GM21717 (cell line): ENCODE data around the gene NKX1-1.
"Not testable (repeated sequence)": the region's sequence is repeated elsewhere in the genome, so short reads cannot be mapped to it uniquely, and the experiment has no call there.

Source experiments
- ATAC-seq: cut with Tn5 transposase; IDR thresholded peaks from one replicate; pipeline ENCODE4 v1.9.1; 2021; ENCODE audit warnings: mild to moderate bottlenecking, moderate library complexity; ENCODE audit not compliant: unreplicated experiment

Gene NKX1-1

DNA sequence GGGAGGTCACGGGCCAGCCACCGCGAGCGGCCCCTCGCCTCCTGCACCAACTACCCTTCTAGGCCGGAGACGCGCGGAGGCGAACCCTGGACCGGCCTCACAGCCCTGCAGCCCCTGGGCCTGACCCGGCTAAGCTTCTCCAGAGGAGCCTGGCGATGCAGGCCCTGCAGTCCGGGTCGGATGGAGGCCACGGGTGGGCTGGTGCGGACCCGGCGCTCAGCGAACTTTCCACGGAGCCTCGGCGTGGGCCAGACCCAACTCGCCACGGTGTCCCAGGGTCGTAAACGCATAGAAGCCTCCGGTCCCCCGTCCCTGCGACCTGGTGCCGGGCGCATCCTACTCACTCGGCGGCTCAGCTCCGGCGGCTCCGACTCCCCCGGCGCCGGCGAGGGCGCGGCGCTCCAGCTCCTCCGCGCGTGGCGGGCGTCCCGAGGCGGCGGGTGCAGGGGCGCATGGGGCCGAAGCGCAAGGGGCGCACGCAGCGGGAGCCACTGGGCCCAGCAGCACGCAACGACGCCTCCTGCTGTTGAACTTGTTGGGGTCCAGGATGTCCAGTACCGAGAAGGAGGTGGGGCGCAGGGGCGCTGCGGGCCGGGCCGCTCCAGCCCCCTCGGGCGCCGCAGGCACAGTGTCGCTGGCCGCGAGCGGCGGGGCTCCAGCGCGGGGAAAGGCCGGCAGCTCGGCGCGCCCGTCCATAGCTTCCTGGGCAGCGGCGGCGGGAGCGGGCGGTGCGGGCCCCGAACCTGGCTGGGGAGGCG, 427 bp downstream of the NKX1-1 start:
- ATAC-seq: no peak

DNA sequence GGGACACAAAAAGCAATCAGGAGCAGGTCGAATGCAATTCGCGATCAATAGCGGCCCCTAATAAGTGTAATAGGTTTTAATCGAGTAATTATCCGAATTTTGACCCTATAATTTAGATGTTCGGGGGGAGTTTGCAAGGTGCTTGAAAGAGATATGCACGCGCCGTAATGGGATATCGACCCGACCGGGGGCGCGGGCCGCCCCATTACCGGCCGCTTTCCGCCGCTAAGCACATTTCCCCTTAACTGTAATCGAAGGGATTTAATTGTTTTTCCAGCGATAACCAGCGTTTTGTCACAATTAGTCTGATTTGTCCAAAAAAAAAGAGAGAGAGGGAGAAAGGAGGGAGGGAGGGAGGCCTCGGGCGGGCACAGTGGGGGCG, 997 bp downstream of the NKX1-1 start:
- ATAC-seq: no peak

DNA sequence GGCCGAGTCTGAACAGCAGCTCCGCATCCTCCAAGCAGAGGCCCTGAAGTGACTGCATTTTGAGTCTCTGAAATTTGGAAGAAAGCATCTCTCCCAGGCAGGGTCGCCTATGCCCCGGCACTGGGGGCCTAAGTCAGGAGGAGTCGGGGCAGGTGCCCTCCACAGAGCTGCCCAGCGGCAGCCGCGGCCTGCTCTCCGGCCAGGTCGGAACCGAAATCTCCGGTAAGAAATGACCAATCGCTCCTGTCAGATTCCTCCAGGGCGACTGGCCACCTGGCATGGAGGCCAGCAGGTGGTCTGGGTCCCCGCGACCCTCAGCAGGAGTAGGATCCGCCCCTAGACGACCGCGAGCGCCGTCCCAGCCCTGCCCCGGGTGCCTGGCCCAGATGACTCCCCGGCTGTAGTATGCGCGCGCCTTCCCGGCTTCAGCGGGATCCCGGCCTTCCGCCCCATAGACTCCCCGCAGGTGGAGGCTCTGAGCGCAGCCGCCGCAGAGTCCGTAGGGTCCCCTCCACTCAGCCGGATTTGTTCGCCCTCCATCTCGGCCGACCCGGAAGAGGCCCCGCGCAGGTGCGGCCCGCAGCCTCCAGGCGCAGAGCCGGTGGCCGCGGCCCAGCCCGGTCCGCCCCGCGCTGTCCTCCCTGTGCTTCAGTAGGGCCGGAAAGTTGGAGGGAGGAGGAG, 1.5 kb downstream of the NKX1-1 start:
- no peak for ATAC-seq

DNA sequence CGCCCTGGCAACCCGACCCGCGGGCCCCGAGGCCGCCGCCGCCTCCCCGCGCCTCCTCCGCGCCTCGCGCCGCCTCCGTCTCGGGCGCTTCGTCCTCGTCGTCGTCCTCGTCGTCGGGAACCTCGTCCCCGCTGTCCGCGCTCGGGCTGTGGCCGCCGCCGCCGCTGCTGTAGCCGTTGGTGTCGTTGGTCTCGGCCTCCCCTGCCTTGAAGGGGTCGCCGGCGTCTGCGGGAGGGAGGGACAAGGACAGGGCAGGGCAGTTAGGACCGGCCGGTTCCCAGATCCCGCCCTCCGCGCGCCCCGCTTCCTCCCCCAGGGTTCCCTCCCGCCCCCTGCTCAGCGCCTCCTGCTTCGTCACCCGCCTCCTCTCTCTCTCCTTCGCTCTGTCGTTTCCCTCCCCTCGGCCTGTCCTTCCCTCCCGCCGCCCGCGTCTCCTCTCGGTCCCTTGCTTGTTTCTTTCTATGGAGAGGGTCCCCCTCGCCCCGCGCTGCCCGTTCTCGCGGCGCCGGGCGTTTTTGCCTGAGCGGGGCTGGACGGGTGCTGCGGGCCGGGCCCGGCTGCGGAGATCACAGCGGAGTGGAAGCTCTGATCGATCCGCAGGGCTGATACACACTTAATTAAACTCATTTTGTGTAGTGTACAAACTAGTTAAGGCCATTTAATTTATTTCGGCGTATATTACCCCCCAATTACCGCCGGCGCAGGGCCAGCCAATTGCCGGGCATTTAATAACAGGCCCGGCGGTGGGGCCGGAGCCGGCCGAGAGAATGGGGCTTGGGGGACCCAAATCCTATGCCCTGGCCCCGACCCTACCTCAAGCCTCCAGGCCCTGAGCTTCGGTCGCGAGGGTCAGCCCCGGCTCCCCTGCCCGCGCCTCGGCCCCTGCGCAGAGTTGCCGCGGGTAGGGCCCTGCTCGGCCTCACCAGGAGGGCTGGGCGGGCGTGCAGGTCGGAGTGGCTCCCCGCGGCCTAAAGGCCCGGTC, 2.4 kb downstream of the NKX1-1 start:
- no peak for ATAC-seq

DNA sequence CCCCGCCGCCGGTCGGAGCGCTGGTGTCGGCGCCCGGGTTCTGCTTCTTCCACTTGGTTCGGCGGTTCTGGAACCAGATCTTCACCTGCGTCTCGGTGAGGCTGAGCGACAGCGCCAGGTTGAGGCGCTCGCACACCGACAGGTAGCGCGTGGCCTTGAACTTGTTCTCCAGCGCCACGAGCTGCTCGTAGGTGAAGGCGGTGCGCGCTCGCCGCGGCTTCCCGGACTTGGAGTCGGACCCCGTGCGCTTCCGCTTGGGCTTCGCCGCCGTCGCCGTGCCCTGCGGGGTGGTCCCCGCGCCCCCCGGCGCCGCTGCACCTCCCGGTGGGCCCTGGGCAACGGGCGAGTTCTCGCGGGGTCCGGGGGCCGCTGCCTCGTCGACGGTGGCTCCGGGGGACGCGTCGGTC, 3.1 kb downstream of the NKX1-1 start:
- ATAC-seq: no peak

DNA sequence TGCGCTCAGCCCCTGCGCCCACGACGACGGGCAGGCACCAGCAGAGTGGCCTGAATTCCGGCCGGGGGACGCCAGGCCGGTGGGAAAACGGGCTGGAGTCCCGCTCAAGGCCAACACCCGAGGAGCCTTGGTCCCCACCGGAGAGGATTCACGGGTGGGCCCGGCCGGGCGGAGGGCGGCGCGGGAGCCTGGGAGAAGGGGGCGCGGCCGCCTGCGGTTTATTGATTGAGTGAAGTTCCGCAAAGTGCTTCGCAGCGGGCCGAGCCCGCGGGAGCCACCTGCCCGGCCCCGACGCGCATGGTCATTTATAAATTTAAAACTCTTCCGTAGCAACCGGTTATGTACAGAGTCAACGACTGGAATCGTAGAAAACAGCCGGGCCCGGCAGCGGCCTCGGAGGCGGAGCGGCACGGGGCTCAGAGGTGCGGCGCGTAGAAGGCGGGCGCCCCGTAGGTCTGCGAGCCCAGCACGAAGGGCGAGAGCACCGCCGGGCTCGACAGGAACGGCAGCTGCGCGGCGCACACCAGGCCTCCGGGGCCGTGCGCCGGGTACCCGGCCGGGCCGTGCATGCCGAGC, 3.6 kb downstream of the NKX1-1 start:
- no peak for ATAC-seq

DNA sequence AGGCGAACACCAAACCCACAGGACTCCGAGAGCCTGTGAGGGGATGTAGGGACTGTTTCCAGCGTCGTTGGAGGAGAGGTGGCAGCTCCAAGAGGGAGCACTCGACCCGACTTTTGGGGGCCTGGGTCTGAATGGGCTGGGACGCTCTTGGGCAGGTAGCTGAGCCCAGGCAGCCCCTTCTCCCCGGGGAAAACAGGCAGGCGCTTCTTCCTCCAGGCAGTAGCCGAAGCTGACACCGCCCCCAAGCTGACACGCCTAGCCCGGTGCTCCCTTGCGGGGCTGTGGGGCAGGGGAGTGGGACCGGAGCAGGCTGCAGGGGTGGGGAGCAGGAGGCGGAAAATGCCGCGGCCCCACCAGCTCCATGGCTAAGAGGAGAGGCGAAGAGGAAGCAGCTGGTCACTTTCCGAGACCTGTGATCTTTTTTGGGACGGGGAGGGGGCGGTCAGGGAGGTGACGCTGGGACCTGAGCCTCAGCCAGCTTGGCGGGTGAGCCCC, 4.2 kb downstream of the NKX1-1 start:
- no peak for ATAC-seq

DNA sequence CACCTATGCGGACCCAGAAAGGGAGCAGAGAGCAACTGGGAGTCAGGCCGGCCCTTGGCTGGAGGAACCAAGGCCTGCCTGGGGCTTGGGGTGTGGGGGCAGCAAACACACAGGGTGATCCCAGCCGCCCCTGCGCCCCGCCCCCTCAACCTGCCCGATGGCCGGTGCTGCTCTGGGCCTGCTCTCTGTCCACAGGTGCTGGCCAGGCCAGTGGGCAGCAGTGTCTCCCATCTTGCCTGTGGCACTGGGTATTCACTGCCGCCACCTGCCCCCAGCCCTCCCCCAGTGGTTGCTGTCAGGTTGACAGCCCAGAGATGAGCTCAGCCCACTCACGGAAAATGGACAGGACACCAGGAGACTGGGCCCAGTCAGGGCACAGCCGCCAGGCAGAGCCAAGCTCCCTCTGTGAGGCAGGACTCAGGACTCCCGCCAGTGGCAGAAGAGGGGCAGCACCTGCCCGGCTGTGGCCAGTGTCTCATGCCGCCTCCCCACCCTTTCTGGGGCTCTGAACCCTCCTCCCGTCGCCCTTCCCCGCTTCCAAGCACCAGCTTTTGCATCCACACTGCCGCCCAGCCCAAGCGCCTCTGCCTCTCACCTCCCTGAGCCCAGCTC, 4.7 kb downstream of the NKX1-1 start:
- no peak for ATAC-seq

DNA sequence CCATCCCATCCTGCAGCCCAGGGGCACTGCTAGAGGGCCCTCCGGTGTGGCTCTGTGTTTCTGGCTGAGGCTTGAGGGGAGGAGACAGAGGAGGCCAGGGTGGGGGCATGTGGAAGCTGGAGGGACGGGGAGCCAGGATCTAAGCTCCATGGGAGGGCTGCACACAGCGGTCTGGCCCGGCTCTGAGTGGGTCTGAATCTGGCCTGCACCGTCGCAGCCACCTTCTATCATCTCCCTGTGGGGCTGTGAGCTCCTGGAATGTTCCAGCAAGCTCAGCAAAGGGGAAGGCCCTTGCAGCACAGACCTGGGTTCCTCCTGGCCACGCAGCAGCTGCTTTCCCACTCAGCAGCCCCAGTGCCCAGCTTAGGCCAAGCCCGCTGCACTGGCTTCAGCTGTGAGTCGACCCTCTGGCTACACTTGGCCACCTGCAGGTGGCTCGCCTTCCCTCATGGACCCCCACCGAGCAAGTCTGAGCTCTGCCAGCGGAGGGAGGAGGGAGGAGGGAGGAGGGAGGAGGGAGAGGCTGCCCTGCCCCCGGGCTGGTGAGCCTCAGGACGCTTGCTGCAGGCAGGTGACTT, 5.3 kb downstream of the NKX1-1 start:
- ATAC-seq: no peak

DNA sequence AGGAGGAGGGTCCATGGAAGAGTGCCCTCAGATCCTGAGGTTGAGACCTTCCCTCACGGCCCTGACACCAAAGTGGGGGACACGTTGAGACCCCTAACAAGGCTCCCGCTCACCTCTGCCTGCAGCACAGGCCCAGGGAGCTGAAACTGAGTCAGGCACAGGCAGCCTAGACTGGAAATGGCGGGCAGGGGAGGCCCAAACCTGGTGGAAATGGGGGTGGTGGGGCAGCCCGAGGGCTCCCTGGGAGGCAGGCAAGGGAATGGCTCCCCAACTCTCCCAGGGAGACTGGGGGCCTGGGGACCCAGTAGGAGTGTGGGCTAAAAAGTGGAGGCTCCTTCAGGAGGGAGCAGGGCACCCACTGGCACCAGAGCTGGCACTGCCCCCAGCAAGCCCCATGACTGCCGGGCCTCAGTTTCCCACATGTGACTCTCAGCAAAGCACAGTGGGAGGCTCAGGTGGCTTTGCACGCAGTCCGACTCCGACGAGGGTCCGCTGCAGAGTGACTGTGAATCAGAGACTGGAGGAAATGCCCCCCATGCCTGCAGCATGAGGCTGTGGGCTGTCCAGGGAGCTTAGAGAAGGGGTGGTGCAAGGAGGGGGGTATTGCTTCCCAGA, 5.9 kb downstream of the NKX1-1 start:
- no peak for ATAC-seq

DNA sequence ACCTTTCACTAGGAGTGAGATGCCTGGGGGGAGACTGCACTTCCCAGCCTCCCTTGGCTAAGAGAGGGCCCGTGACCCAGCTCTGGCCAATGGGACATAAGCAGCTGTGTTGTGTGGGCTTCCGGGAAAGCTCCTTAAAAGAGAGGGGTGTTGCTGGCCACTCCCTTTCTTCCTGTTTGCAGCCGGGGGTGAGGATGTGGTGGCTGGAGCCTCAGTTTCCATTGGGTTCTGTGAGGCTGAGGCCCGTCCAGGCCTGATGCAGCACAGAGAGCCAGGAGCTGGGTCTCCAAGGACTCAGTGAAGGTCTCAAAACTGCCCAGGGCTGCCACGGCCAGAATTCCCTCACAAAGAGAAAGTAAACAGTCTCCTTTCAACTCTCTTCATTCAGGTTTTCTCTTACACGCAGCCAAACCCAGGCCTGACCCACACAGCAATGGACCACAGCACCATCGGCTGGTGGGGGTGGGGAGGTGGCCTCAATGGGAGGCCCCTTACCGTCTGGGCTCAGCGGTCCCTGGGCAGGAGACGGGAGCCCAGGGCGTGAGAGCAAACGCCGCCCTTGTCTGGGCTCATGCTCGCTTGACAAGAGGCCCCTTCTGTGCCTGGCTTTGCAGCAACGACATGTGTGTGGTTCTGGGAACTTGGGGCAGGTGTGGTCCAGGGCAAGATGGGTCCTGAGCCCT, 6.6 kb downstream of the NKX1-1 start:
- no peak for ATAC-seq

DNA sequence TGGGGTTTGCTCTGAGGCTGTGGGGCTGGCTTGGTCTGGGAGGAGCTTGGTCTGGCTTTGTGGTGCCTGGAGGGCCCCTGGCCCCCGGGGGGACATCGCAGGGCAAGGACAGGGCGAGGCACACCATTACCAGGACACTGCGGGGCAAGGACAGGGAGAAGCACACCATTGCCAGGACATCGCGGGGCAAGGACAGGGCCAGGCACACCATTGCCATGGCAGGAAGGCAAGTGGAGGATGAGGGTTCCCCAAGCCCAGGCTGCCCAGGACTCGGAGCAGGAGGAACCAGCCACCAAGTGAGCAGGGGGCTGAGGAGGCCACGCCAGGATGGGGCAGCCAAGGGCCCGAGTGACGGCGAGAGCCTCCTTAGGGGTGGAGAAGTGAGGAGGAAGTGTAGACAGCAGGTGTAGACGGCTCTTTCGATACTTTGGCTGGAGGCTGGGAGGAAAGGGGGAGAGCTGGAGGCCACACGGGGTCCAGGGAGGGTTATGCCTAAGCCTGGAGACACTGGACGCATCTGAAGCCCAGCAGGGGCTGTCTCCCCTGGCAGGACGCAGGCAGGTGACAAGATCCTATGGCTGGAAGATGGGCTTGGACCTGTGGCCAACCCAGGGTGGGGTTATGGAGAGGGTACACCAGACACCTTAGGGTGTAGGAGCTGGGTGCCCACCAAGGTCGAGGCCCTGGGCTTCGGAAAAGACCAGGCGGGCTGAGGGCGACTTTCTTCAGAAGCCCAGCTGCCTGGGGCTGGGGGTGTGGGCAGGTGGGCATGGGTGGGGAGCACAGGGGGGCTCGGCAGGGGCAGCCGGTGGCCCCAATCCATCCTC, 7.3 kb downstream of the NKX1-1 start:
- no peak for ATAC-seq

DNA sequence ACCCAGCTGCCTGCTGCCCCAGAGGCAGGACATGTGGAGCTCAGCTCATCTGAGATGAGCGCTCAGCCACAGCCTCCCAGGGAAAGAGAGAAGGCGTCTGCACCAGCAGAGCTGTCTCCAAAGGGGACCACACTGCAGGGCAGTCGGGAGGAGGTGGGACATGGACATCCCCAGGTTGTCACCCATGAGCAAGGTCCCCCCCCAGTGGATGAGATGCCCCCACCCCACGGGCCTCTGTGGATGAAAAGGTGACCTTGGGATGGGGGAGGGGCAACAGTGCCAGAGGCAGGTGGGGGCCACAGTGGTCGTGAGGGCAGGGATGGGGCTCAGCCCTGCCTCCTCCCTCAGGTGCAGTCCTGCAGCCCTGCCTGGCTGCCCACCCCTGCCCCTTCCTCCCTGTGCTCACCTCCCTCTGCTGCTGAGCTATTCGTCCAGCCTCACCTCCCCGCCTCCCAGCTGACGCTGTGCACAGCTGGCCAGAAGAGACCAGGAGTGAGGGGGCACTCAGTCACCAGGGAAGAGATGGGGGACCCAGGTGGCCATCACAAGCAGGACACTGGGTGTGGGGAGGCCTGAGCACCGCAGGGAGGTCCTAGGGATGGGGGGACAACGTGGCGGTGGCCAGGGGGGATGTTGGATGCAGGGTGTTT, 9.3 kb downstream of the NKX1-1 start:
- ATAC-seq: no peak

DNA sequence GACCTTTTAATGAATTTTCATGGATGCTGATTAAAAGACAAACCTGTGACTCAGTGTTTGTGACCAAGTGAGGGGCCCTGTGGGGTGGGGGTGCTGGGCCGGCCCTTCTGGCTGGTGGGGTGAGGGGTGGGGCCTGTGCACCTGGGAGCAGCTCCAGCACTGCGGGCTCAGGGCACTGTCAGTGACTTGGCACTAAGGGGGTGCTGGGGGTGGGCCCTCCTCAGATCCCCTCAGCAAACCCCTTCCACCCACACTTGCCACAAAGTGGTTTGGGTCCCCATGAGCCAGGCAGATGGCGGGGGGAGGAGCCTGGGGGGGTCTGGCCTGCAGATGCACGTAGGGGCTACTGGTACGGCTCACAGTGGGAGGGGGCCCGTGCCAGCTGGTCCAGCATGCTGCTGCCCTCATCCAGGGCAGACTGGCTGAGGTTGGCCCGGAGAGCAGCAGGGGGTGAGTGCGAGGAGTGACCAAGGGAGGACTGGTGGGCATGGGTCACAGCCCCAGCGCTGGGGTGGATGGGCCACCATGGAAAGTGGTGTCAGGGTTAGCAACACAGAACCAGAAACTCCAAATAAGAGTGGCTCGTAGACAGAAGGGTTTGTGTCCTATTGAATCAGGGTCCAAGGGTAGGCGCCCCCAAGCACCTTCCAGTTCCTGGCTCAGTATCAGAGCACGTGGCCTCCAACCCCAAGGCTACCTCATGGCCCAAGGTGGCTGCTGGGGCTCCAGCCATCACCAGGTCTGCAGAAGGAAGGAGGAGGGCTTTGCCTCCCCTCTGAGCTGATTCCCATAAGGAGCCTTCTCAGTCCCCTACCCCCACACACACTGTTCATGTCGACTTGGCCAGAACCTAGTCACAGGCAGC, 10.1 kb downstream of the NKX1-1 start:
- ATAC-seq: no peak

DNA sequence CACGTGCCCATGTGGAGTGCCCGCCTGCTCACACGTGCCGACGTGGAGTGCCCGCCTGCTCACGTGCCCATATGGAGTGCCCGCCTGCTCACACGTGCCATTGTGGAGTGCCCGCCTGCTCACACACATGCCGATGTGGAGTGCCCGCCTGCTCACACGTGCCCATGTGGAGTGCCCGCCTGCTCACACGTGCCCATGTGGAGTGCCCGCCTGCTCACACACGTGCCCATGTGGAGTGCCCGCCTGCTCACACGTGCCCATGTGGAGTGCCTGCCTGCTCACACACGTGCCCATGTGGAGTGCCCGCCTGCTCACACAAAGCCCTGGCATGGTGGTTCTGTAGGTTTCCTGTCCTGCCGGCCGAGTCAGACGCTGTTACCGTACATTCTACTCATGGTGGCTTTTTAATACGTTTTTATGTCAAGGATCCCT, 10.8 kb downstream of the NKX1-1 start:
- ATAC-seq: not testable (repeated sequence)

DNA sequence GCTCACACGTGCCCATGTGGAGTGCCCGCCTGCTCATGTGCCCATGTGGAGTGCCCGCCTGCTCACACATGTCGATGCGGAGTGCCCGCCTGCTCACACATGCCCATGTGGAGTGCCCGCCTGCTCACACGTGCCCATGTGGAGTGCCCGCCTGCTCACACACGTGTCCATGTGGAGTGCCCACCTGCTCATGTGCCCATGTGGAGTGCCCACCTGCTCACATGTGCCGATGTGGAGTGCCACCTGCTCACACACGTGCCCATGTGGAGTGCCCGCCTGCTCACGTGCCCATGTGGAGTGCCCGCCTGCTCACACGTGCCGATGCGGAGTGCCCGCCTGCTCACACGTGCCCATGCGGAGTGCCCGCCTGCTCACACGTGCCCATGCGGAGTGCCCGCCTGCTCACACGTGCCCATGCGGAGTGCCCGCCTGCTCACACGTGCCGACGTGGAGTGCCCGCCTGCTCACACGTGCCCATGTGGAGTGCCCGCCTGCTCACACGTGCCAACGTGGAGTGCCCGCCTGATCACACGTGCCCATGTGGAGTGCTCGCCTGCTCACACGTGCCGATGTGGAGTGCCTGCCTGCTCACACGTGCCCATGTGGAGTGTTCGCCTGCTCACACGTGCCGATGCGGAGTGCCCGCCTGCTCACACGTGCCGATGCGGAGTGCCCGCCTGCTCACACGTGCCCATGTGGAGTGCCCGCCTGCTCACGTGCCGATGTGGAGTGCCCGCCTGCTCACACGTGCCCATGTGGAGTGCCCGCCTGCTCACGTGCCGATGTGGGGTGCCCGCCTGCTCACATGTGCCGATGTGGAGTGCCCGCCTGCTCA, 11.5 kb downstream of the NKX1-1 start:
- ATAC-seq: not testable (repeated sequence)
